Left forelimb (tissue), 1 donor: ENCODE data around the gene AAMP.
A peak's percentile ranks its signal among the peaks of the same experiment; 100 is the strongest.

Experiments used
- DNase-seq: peaks from one replicate; pipeline ENCODE4 v3.0.0-alpha.2; 2018; ENCODE audit warnings: low spot score

Gene AAMP

DNA sequence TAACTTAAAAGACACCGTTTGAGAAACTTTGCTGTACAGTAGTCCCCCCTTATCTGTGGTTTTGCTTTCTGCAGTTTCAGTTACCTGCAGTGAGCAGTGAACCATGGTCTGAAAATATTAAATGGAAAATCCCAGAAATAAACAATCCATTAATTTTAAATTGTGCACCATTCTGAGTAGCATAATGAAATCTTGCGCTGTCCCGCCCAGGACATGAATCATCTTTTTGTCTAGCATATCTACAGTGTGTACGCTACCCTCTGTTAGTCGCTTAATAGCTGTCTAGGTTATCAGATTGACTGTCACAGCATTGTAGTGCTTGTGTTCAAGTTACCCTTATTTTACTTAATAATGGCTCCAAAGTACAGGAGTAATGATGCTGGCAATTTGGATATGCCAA is 46.9 kb downstream of the AAMP start:
- DNase-seq, result no peak

DNA sequence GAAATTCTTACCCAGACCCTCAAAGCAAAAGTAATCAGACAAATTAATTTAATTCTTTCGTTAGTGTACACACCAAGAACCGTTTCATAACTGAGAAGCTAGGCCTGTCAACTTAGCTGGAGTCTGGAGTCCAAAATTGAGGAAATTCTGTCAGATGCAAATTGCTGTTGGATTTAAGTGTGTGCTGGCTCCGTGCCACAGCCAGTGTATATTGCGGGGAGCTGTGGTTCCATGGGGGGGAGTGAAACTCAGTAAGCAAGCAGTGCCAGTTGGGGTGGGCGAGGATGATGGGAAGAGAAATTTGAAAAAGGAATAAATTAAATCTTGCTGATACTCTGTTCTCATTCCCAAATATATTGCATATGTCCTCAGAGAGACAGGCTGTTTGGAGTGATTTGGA is 48.9 kb downstream of the AAMP start:
- no peak for DNase-seq

DNA sequence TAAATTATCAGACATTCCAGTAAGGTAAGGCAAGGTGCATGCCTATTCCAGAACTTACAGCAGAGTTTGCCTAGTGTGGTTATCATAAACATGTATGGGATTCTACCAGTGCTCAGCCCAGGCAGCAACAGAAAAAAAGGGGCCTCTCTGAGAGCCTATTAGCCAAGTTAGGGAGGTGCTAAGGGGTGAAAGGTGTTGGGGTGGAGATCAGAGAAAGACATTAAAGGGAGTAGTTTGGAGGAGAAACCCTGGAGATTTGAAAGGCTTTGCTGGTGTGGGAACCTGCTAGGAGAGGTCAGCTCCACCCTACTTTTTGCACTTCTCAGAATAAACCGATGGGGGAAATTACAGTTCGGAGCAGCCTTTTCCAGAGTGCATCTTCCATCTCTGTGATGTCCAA is 50.0 kb downstream of the AAMP start:
- no peak for DNase-seq

DNA sequence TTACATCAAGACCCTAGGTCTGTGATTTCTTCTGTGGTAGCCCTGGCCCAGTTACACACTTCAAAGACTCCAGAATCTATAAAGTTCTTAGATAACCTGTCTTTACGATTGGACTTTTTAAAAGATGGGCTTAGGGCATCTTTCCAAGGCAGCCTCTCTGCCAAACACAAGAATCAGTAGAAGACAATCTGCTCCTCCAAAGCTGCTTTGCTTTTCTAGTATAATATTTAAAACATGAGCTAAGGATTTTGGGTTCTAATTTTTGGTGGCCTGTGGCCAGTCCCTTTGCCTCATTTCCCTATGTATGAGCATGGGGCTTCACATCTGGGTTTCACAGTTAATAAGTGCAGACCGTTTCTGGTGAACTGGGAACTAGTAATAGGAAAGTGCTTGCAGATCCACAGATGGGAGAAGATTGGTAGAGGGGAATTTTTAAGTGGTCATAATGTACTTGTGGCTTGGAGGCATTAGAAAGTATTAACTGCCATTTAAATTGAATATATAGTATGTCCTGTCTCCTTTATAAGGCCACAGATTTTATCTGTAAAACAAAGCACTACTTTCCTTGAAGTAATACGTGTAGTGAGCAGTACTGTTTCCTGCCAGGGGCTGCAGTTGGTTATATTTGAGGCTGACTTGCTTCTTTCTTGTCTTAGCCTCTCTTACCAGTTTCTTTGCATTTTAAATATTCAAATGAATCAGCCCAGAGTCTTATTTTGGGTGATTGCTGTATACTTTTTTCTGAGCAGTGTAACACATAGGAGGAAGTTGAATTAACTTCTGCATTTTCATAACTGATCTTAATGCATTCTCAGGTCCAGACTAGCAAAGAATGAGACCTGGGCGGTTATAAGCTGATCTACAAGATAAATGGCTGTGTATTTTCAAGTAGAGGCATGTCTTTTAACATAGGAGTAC is 51.4 kb downstream of the AAMP start:
- no peak for DNase-seq

DNA sequence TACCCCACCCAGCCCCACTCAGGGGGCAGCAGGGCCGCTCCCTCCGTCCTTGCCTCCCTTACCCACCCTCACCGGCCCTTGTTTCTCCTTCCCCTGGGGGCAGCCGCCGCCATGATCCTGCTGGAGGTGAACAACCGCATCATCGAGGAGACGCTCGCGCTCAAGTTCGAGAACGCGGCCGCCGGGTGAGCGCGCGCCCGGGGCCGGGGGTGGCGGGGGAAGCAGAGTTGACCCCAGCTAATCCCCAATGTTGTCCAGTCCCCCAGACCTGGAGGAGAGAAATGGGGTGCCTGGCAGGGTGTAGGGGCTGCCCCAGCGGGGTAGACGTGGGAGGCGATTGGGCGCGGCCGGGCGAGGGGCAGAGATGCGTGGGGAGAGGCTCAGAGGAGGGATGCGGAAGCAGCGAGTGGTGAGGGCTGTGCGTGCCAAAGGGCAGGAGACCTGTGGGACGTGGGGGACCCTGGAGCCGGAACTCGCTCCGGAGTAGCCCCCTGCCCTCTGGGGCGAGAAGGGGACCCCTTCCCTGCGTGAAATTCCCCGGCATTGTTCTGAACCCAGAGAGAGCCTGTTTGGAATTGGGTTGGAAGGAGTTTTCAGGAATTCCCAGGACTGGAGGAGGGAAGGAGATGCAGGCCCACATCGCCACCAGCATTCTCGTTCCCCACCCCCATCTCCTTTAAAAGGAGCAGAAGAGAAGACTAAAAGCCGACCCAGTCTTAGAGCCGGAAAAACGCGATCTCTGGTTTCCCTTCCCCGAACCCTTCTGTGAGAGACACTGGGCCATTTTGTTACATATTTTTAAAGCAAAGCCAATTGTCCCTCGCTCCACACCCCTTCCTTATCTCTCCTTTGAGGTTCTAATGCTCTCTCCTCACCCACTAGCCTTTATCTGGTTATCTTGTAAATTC is 52.3 kb downstream of the AAMP start:
- peak; percentile 74 for DNase-seq

DNA sequence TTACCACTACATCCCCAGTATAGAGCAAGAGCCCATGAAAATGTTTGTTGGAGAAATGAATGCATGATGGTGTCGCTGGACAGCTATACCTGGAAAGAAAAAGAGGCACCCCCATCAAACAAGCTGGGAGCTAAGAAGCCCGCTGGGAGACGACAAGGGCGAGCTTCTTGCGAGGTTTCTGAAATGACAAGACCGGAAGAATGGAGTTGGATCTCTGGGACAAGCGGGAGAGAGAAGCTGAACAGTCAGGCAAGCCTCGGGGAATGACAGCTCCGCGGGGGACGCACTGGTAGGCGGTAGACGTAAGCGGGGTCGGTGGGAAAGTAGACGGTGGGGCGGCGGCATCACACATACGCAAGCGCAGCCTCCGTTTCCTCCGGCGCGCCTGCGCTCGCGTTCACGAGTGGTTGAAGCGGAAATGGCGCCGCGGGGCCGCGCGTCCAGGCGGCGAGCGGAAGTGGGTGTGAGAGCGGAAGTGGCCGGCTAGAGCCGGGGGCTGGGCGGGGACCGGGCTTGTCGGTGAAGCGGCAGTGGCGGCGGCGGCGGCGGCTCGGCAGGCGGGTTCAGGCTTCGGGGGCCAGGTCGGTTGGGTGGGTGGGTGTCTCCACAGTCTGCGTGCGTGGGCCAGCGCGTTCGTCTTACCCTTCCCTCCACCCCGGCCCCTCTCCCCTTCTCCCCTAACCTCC is 53.1 kb downstream of the AAMP start, which contains the start of gene ARPC2:
Gene ARPC2 (plus strand): TSS at position 516 of the 686 bp plus-strand sequence. CDS start 282 bp downstream, outside the sequence.
- peak; percentile 98 for DNase-seq

DNA sequence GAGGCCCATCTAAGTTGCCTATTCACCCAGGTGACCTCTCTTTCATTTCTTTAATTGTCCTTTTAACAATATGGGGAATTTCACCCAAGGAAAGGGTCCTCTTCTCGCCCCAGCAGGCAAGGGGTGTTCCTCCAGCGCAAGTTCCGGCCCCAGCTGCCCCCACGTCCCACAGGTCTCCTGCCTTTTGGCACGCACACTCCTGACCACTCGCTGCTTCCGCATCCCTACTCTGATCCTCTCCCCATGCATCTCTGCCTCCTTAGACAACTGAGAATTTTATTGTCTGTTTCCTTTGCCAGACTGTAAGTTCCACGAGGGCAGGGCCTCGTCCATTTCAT is 53.6 kb downstream of the AAMP start:
- no peak for DNase-seq
